Stimulated activated CD4-positive, alpha-beta T cell treated with anti-CD3 and anti-CD28 coated beads, Interleukin-12 subunit alpha, Interleukin-12 subunit beta, amount 100 ng/mL, for 24 hours (primary cell): ENCODE measurements around the gene ODAM.
"Not testable (repeated sequence)": the region's sequence is repeated elsewhere in the genome, so short reads cannot be mapped to it uniquely, and the experiment has no call there.

Experiments used
- DNase-seq, 2 experiments: peaks; one replicate each; pipeline ENCODE4 v3.0.0-alpha.2; 2020; ENCODE audit warnings: low read depth in 2 of 2

Gene ODAM

DNA sequence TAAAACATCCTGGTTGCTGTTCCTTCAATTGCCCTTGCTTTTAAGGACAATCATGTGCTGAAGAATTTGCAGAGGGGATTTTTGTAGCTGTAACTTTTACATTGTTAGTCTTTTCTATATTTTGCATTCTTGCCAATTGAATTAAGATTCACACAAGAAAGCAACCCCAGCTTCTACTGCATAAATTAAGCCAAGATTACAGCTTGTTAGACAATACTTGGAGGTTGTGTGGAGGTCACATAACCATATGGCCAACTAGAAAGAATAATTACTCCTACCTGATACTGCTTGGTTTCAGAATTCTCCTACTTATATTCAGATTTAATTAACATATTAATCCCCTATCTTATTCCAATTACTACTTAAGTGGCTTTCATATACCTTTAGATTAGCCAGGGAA, 26.3 kb downstream of the ODAM start:
- DNase-seq = not testable (repeated sequence)

DNA sequence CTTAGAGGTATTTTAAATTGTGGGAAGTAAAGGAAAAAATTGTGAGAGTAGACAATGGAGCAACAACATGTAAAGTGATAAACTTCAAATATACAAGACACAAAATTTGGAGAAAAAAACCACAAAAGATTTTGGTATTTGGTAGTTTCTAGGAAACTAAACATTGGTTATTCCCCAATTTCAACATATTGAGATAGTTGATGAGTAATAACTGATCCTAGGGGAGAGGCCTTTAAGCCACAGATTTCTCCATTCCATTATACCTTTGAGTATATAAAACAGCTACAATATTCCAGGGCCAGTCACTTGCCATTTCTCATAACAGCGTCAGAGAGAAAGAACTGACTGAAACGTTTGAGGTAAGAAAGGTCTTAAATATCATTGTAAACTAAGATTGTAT, 30.3 kb downstream of the ODAM start, which contains the start of gene FDCSP:
Gene FDCSP (plus strand): TSS at position 301 of the 400 bp plus-strand sequence. CDS start 5,071 bp downstream, outside the sequence.
- DNase-seq = no peak

GRCh38 chr4:70236125-70236524, 40.6 kb downstream of the ODAM start:
- no peak for DNase-seq

DNA sequence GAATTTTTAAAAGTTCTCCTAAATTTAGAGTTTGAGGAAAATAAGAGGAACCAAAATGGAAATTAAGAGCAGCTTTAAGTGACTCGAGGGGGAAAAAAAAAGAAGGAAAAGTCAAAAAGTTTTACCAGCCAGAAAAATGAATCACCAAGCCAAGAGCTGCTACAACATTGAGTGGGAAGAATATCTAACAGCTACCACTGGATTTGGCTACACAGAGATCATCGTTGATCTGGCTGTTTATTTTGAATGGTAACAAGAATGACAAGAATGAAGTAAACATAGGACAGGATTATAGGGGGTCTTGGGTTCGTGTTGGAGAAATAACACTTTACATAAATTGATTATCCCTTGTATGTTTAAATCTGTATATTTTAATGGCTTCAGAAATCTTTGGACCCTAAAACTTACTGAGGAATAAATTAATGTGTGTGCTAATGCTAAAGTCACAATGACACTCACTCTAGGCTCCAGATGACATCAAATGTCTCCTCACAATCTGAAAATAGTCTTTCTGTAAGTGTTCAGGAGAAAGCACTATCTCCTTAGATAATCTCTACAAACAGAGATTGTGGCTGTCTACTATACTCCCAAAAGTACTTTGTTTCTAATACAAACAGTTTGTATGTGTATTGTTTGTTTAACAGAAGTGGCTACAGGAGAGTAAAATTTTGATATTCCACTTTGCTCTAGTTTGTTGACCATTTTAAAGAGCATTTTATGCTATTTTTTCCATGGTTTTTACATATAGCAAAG, 43.8 kb downstream of the ODAM start:
- no peak for DNase-seq

DNA sequence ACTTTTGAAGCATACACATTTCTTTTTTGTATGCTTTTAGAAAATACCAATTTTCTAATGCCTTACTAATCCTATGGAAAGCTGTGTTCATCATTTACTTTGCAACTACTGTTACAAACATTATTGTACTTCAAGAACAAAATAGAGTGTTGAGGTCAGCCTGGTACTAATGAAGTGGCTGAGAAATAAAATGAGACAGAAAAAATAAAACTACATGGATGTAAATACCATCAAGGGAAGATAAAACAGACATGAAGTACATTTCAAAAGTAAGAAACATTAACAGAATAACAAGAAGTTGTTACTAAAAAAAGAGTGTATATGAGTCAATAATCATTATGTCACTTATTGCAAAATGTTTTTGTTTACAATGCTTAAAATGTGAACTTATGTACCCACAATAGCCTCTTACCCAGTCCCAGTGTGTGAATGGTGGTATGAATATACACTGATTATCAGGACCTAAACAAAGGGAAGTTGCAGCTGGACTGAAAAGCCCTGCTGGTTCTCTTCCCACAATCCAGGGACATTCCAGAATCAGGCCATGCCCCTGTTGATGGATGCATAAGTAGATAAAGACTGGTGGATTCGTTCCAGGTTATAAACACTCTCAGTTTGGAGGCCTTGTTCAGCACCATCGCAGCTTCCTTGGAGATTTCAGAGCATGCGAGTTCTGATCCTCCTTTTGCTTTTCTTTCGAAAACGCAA, 44.5 kb downstream of the ODAM start:
- no peak for DNase-seq

DNA sequence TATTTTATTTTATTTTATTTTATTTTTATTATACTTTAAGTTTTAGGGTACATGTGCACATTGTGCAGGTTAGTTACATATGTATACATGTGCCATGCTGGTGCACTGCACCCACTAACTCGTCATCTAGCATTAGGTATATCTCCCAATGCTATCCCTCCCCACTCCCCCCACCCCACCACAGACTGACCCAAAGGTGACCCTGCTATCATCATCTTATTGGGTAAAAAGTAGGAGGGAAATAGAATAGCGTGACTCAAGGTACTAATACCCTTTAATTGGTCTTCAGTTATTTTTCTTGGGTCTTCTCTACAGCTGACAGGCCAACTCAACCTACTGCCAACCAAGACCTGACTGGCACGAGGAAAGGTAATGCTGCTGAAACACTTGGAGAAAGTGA, 46.8 kb downstream of the ODAM start, which contains the start of gene CSN3:
Gene CSN3 (plus strand): TSS at position 301 of the 400 bp plus-strand sequence. CDS start 2,223 bp downstream, outside the sequence.
- DNase-seq = not testable (repeated sequence)

- DNase-seq = no peak
Measured at GRCh38 chr4:70243091-70243490, 47.6 kb downstream of the ODAM start.

- no peak for DNase-seq
Measured at GRCh38 chr4:70251250-70251944, 55.9 kb downstream of the ODAM start.

DNA sequence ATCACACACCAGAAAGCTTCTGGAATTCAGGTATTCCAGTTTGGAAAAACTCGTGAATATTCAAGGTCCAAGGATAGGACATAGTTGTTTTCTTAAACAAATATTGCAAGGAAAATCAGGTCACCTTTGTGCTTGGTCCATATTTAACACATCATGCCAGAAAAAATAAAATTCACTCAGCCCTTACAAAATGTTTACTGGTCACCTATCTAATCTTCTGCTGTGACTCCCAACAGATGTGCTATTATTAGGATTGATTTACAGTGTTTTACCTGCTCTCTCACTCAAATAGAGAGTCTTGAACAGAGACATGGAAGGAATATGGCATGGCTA, 56.4 kb downstream of the ODAM start:
- DNase-seq = no peak
